GM23248 (cell line): Measurements from ENCODE around the gene NPIPB2. TPM values are rescaled to one million over a fixed set of nuclear protein-coding genes. Genes with fewer than 3 reads are reported as not detected.
"Not testable (repeated sequence)": the region's sequence is repeated elsewhere in the genome, so short reads cannot be mapped to it uniquely, and the experiment has no call there.

ENCODE experiments used
- DNase-seq: peaks from one replicate; pipeline ENCODE4 v3.0.0-alpha.2; 2015
- H2AFZ ChIP-seq: fragments of 200-600 bp; sonication (generic); 2 replicates; pipeline ENCODE4 v1.6.1; 2016; ENCODE audit warnings: antibody characterized with exemption
- H3F3A ChIP-seq: fragments of 200-600 bp; sonication (generic); 2 replicates; pipeline ENCODE4 v1.6.1; 2016; ENCODE audit warnings: mild to moderate bottlenecking, antibody characterized with exemption, mixed run types; ENCODE audit not compliant: insufficient read depth
- H3K27ac ChIP-seq: fragments of 200-600 bp; sonication (generic); 2 replicates; pipeline ENCODE4 v1.5.1; 2016; ENCODE audit warnings: mild to moderate bottlenecking
- H3K27me3 ChIP-seq: fragments of 200-600 bp; sonication (generic); replicated peaks from 2 replicates; pipeline ENCODE4 v1.6.1; 2016; ENCODE audit warnings: mild to moderate bottlenecking; ENCODE audit not compliant: insufficient read depth
- H3K36me3 ChIP-seq: fragments of 200-600 bp; sonication (generic); 2 replicates; pipeline ENCODE4 v1.6.1; 2016; ENCODE audit warnings: low read depth, mild to moderate bottlenecking
- H3K4me1 ChIP-seq: fragments of 200-600 bp; sonication (generic); 2 replicates; pipeline ENCODE4 v1.6.1; 2016; ENCODE audit warnings: mild to moderate bottlenecking; ENCODE audit not compliant: insufficient read depth
- H3K4me2 ChIP-seq: fragments of 200-600 bp; sonication (generic); one replicate; pipeline ENCODE4 v1.6.1; 2016; ENCODE audit warnings: mild to moderate bottlenecking; ENCODE audit not compliant: unreplicated experiment
- H3K4me3 ChIP-seq: fragments of 200-600 bp; sonication (generic); 2 replicates; pipeline ENCODE4 v1.5.1; 2016; ENCODE audit warnings: mild to moderate bottlenecking
- H3K79me2 ChIP-seq: fragments of 200-600 bp; sonication (generic); 2 replicates; pipeline ENCODE4 v1.6.1; 2016; ENCODE audit warnings: mild to moderate bottlenecking; ENCODE audit not compliant: insufficient read depth
- H3K9ac ChIP-seq: fragments of 200-600 bp; sonication (generic); 2 replicates; pipeline ENCODE4 v1.6.1; 2016; ENCODE audit warnings: mild to moderate bottlenecking
- H3K9me2 ChIP-seq: fragments of 200-600 bp; sonication (generic); 2 replicates; pipeline ENCODE4 v1.6.1; 2016; ENCODE audit warnings: mixed run types, mild to moderate bottlenecking, moderate library complexity; ENCODE audit not compliant: insufficient read depth
- H3K9me3 ChIP-seq: fragments of 200-600 bp; sonication (generic); one replicate; pipeline ENCODE4 v1.6.1; 2017; ENCODE audit warnings: low read depth
- H4K20me1 ChIP-seq: fragments of 200-600 bp; sonication (generic); 2 replicates; pipeline ENCODE4 v1.6.0; 2016; ENCODE audit not compliant: insufficient read depth
- EZH2 ChIP-seq: fragments of 200-600 bp; sonication (generic); IDR thresholded peaks from 2 replicates; pipeline ENCODE4 v1.6.1; 2018; ENCODE audit warnings: antibody characterized with exemption, mild to moderate bottlenecking; ENCODE audit not compliant: insufficient read depth, poor library complexity, severe bottlenecking
- EZH2phosphoT487 ChIP-seq: fragments of 200-600 bp; sonication (generic); IDR thresholded peaks from 2 replicates; pipeline ENCODE4 v1.6.1; 2018; ENCODE audit warnings: antibody characterized with exemption, moderate library complexity, mild to moderate bottlenecking, low read depth; ENCODE audit not compliant: insufficient read depth
- WGBS, 2 experiments: methylation state at CpG; one replicate each; pipeline ENCODE4 v1.1.6; 2015 to 2017; ENCODE audit warnings: low lambda C conversion rate in 2 of 2, low coverage in 1 of 2; ENCODE audit errors: missing lambda C conversion rate in 2 of 2; 5-methylcytosine and 5-hydroxymethylcytosine counted together
- in situ Hi-C: fragments of 300-500 bp; cut with MboI; formaldehyde crosslinking; loops from 2 replicates; pipeline ENCODE4 v1.15.0; 2020
- polyA plus RNA-seq: library from polyadenylated mRNA; unstranded; fragments of >200 nt; fragmentation: Nextera tagmentation; extraction: Ambion mirVana; gene quantifications from 2 replicates; pipeline ENCODE4 v1.2.1, GENCODE V29; 2016
- total RNA-seq: library from RNA; depleted of rRNA; stranded (reverse); fragments of >200 nt; shearing (Covaris generic); gene quantifications from 2 replicates; pipeline ENCODE4 v1.2.3, GENCODE V29; 2014; rRNA removed

Gene NPIPB2
- total RNA-seq (0.65 TPM in 1 of 2 replicates, not detected in the other), polyA plus RNA-seq (1.9 and 2.0 TPM in 2 replicates)

GRCh38 chr16:11941945-11942344 is at the start of gene NPIPB2:
TSS of gene NPIPB2 (minus strand) at chr16:11942045. CDS start at chr16:11942045, 0 bp downstream.
- H3K4me2 ChIP-seq, H3K4me3 ChIP-seq, H3K4me1 ChIP-seq, H2AFZ ChIP-seq, H3K27ac ChIP-seq, H3F3A ChIP-seq, H3K27me3 ChIP-seq, H3K79me2 ChIP-seq, H4K20me1 ChIP-seq, in situ Hi-C loops, H3K36me3 ChIP-seq, H3K9me2 ChIP-seq, H3K9ac ChIP-seq, DNase-seq, H3K9me3 ChIP-seq: not testable (repeated sequence)
- WGBS, 2 experiments = 93 to 99% methylated on average over 3 to 4 of the region's 4 CpGs

- Histone ChIP-seq H3F3A (no peaks in the 10 kb centered on the region), H3K9me2 (no peaks in the 10 kb centered on the region), H2AFZ (no peak overlapping the region), H3K27me3 (no peaks in the 10 kb centered on the region), H3K27ac (no peak overlapping the region), H3K9ac (no peak overlapping the region), H3K4me2 (no peak overlapping the region), H3K36me3 (no peaks in the 10 kb centered on the region), H3K4me3 (no peak overlapping the region), H3K79me2 (peaks cover 96% of the 10 kb centered on the region), H4K20me1 (no peaks in the 10 kb centered on the region), H3K9me3 (no peaks in the 10 kb centered on the region), H3K4me1 (0 out of 2 replicates have a peak, but pooled peaks cover 5% of the 10 kb centered on the region)
- 96 to 98% methylated on average over 11 of the region's 11 CpGs for WGBS, 2 experiments
- no peak for DNase-seq
- TF ChIP-seq EZH2phosphoT487 = no peak
- no peak for TF ChIP-seq EZH2
- in situ Hi-C loops = no loop called here
Observed at GRCh38 chr16:11990702-11991390, 49.0 kb upstream of the NPIPB2 start.

- Histone ChIP-seq H3K4me1 (no peaks in the 10 kb centered on the region), H3K9me3 (no peaks in the 10 kb centered on the region), H3K9me2 (no peaks in the 10 kb centered on the region), H3F3A (no peaks in the 10 kb centered on the region), H2AFZ (no peak overlapping the region), H3K27me3 (no peaks in the 10 kb centered on the region), H3K4me2 (no peak overlapping the region), H4K20me1 (no peaks in the 10 kb centered on the region), H3K9ac (no peak overlapping the region), H3K36me3 (no peaks in the 10 kb centered on the region), H3K27ac (no peak overlapping the region), H3K79me2 (peaks cover 98% of the 10 kb centered on the region), H3K4me3 (no peak overlapping the region)
- no peak for DNase-seq
- no peak for TF ChIP-seq EZH2
- in situ Hi-C loops = no loop called here
- 74 to 76% methylated on average over 5 of the region's 5 CpGs for WGBS, 2 experiments
Observed at GRCh38 chr16:11988258-11988978, 46.6 kb upstream of the NPIPB2 start.

GRCh38 chr16:11986521-11987057 is 44.7 kb upstream of the NPIPB2 start:
- no peaks in the 10 kb centered on the region for H3K4me1 ChIP-seq
- DNase-seq = no peak
- in situ Hi-C loops = no loop called here
- H2AFZ ChIP-seq = no peak overlapping the region
- H3F3A ChIP-seq = no peaks in the 10 kb centered on the region
- no peaks in the 10 kb centered on the region for H3K9me2 ChIP-seq
- no peaks in the 10 kb centered on the region for H3K36me3 ChIP-seq
- TF ChIP-seq EZH2phosphoT487 (no peak), EZH2 (no peak)
- H3K9me3 ChIP-seq = no peaks in the 10 kb centered on the region
- peaks cover 98% of the 10 kb centered on the region for H3K79me2 ChIP-seq
- no peaks in the 10 kb centered on the region for H3K27me3 ChIP-seq
- no peak overlapping the region for H3K4me3 ChIP-seq
- H4K20me1 ChIP-seq = no peaks in the 10 kb centered on the region
- no peak overlapping the region for H3K4me2 ChIP-seq
- 85 to 86% methylated on average over 12 of the region's 12 CpGs for WGBS, 2 experiments
- no peak overlapping the region for H3K27ac ChIP-seq
- H3K9ac ChIP-seq = no peak overlapping the region
